Fibroblast of pulmonary artery (primary cell): Measurements from ENCODE around the gene RAE1.
A peak's percentile ranks its signal among the peaks of the same experiment; 100 is the strongest.
"Not testable (repeated sequence)": the region's sequence is repeated elsewhere in the genome, so short reads cannot be mapped to it uniquely, and the experiment has no call there.

ENCODE experiments used
- DNase-seq: peaks from one replicate; pipeline ENCODE4 v3.0.0-alpha.2; 2010; ENCODE audit warnings: low read depth
- H3K4me3 ChIP-seq: replicated peaks from 2 replicates; pipeline ENCODE4 v1.5.1; 2011; ENCODE audit warnings: low read depth, mild to moderate bottlenecking, control low read depth, low read length, moderate library complexity
- CTCF ChIP-seq: IDR thresholded peaks from 2 replicates; pipeline ENCODE4 v1.5.1; 2011; ENCODE audit warnings: mild to moderate bottlenecking, control low read depth, low read length, inconsistent platforms; ENCODE audit errors: missing control alignments

Gene RAE1

GRCh38 chr20:57342829-57343228, 8.2 kb upstream of the RAE1 start:
- H3K4me3 ChIP-seq, result no peak overlapping the region
- no peak for TF ChIP-seq CTCF
- peak; percentile 19 for DNase-seq

DNA sequence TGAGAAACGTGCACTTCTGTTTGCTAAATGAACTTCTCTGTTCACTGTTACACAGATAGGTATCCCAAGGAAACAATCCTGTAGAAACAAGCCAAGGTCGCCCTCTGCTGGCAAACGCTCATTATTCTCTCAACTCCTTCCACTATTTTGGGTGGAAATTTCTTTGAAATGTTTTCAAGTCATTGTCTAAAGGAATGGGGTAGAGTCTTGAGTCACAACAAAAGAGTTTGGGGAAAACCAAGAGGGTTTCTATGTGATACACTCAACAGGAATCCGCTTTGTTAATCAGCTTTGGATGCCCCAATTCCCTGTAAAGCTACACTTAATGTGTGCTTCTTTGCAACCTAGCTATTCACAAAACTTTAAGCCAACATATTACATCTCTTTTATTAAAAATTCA, 4.6 kb upstream of the RAE1 start:
- peak; percentile 84 for TF ChIP-seq CTCF
- no peak overlapping the region for H3K4me3 ChIP-seq
- DNase-seq, result peak; percentile 86

DNA sequence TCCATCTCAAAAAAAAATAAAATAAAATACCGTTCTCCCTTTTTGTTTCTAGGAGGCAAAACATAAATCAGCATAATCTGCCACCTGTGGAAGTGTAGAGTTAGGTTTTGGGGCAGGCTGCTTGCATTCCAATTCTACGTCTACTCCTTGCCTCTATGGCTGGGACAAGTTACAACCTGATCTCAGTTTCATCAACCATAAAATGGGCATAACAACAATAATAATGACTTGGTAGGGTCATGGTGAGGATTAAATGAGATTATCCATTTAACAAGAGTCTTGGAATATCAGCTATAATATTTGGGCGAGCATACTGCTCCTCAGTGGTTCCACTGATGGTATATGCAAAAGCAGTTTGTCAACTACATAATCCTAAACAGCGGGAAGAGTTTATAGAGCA, 3.7 kb upstream of the RAE1 start:
- H3K4me3 ChIP-seq, result no peak overlapping the region
- no peak for TF ChIP-seq CTCF
- DNase-seq, result no peak

GRCh38 chr20:57348200-57348921, 2.7 kb upstream of the RAE1 start:
- H3K4me3 ChIP-seq, DNase-seq: not testable (repeated sequence)

DNA sequence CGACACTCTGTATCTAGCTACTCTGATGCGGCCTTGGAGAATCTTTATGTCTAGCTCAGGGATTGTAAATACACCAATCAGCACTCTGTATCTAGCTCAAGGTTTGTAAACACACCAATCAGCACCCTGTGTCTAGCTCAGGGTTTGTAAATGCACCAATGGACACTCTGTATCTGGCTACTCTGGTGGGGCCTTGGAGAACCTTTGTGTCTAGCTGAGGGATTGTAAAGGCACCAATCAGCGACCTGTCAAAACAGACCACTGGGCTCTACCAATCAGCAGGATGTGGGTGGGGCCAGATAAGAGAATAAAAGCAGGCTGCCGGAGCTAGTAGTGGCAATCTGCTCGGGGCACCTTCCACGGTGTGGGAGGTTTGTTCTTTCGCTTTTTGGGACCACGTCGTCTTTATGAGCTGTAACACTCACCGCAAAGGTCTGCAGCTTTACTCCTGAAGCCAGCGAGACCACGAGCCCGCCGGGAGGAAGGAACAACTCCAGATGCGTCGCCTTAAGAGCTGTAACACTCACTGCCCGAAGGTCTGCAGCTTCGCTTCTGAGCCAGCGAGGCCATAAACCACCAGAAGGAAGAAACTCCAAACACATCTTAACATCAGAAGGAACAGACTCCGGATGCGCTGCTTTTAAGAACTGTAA, 2.0 kb upstream of the RAE1 start:
- not testable (repeated sequence) for H3K4me3 ChIP-seq, DNase-seq

- DNase-seq, result no peak
Observed at GRCh38 chr20:57350081-57350710, 859 bp upstream of the RAE1 start.

DNA sequence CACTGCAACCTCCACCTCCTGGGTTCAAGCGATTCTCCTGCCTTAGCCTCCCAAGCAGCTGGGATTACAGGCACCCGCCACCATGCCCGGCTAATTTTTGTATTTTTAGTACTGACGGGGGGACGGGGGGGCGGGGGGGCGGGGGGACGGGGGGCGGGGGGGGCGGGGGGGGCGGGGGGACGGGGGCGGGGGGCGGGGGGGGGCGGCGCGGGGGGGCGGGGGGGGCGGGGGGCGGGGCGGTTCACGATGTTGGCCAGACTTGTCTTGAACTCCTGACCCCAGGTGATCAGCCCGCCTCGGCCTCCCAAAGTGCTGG, 371 bp upstream of the RAE1 start:
- peak overlapping the region; percentile 73 for H3K4me3 ChIP-seq
- not testable (repeated sequence) for DNase-seq

More at GRCh38 chr20:57350081-57350710, 859 bp upstream of the RAE1 start:
- no peak overlapping the region for H3K4me3 ChIP-seq
- no peak for TF ChIP-seq CTCF

- H3K4me3 ChIP-seq, result peak overlapping the region; percentile 73
- no peak for DNase-seq
- no peak for TF ChIP-seq CTCF
Observed at GRCh38 chr20:57352305-57352704, 1.2 kb downstream of the RAE1 start.
